Nephron progenitor cell (in vitro differentiated cells): Measurements from ENCODE around the gene MINAR1.

ENCODE experiments used
- DNase-seq: peaks from one replicate; pipeline ENCODE4 v3.0.0; 2021
- H3K27ac Mint-ChIP-seq: 2 replicates; pipeline ENCODE4 v1.8.0; 2021; ENCODE audit warnings: mild to moderate bottlenecking, moderate library complexity, mixed read lengths
- H3K27me3 Mint-ChIP-seq: 2 replicates; pipeline ENCODE4 v1.8.0; 2021; ENCODE audit warnings: mild to moderate bottlenecking, low read depth, mixed read lengths; ENCODE audit not compliant: poor library complexity
- H3K36me3 Mint-ChIP-seq: 2 replicates; pipeline ENCODE4 v1.8.0; 2021; ENCODE audit warnings: low read depth, mixed read lengths
- H3K4me1 Mint-ChIP-seq: 2 replicates; pipeline ENCODE4 v1.8.0; 2021; ENCODE audit warnings: mixed read lengths
- H3K4me3 Mint-ChIP-seq: 2 replicates; pipeline ENCODE4 v1.8.0; 2021; ENCODE audit warnings: mild to moderate bottlenecking, moderate library complexity, mixed read lengths
- H3K9me3 Mint-ChIP-seq: 2 replicates; pipeline ENCODE4 v1.8.0; 2021; ENCODE audit warnings: mild to moderate bottlenecking, moderate library complexity, mixed read lengths
- CTCF ChIP-seq: fragments of 200-600 bp; sonication (generic); IDR thresholded peaks from 2 replicates; pipeline ENCODE4 v1.5.0; 2021; ENCODE audit warnings: antibody characterized with exemption

Gene MINAR1

GRCh38 chr15:79479616-79480015, 47.5 kb downstream of the MINAR1 start:
- Mint-ChIP-seq H3K36me3 (no peaks in the 10 kb centered on the region), H3K27me3 (peaks cover 10% of the 10 kb centered on the region), H3K4me1 (no peaks in the 10 kb centered on the region), H3K4me3 (no peak overlapping the region), H3K9me3 (peaks cover 8% of the 10 kb centered on the region), H3K27ac (no peak overlapping the region)
- no peak for DNase-seq
- TF ChIP-seq CTCF: no peak

GRCh38 chr15:79481793-79482192, 49.7 kb downstream of the MINAR1 start:
- Mint-ChIP-seq H3K27ac (no peak overlapping the region), H3K4me1 (no peaks in the 10 kb centered on the region), H3K4me3 (no peak overlapping the region), H3K9me3 (peaks cover 9% of the 10 kb centered on the region), H3K27me3 (peaks cover 7% of the 10 kb centered on the region), H3K36me3 (no peaks in the 10 kb centered on the region)
- DNase-seq: no peak
- no peak for TF ChIP-seq CTCF
